Muscle of leg (tissue), 11 donors: ENCODE data around the gene SHLD2. TPM values are rescaled to one million over a fixed set of nuclear protein-coding genes. Genes with fewer than 3 reads are reported as not detected.
"Not testable (repeated sequence)": the region's sequence is repeated elsewhere in the genome, so short reads cannot be mapped to it uniquely, and the experiment has no call there.

Experiments used
- DNase-seq: peaks from one replicate; pipeline ENCODE4 v3.0.0; 2013
- H3K27ac ChIP-seq: one replicate; pipeline ENCODE4 v1.5.1; 2013; ENCODE audit warnings: mild to moderate bottlenecking, low read length, control low read depth
- H3K27me3 ChIP-seq: one replicate; pipeline ENCODE4 v1.6.1; 2013; ENCODE audit warnings: low read length; ENCODE audit not compliant: control insufficient read depth, insufficient read depth
- H3K36me3 ChIP-seq: one replicate; pipeline ENCODE4 v1.6.1; 2013; ENCODE audit warnings: low read length; ENCODE audit not compliant: control insufficient read depth, insufficient read depth
- H3K4me1 ChIP-seq: one replicate; pipeline ENCODE4 v1.6.1; 2013; ENCODE audit warnings: low read length; ENCODE audit not compliant: control insufficient read depth, insufficient read depth
- H3K4me3 ChIP-seq: one replicate; pipeline ENCODE4 v1.5.1; 2013; ENCODE audit warnings: low read length, control low read depth
- H3K9me3 ChIP-seq: replicated peaks from 2 replicates; pipeline ENCODE4 v1.6.1; 2013; ENCODE audit warnings: low read depth, low read length; ENCODE audit not compliant: control insufficient read depth
- WGBS: methylation state at CpG from one replicate; pipeline ENCODE4 v1.1.5; 2013; ENCODE audit warnings: missing lambda C conversion rate; ENCODE audit not compliant: insufficient coverage; 5-methylcytosine and 5-hydroxymethylcytosine counted together
- polyA plus RNA-seq, 8 donors: library from polyadenylated mRNA; unstranded; fragments of 120-200 nt; gene quantifications; one replicate each; pipeline versions ENCODE4 v1.2.1 to v1.2.3, GENCODE V29; 2013; ENCODE audit warnings: inconsistent platforms in 1 of 8, low replicate concordance in 1 of 8; ENCODE audit not compliant: insufficient read length in 8 of 8, insufficient read depth in 1 of 8
- total RNA-seq: library from RNA; stranded (reverse); fragments of 120-200 nt; gene quantifications from one replicate; pipeline ENCODE4 v1.2.4, GENCODE V29; 2013

Gene SHLD2
- total and polyA plus RNA-seq, 9 donors = 17.0 to 30.9 (median 22.1) TPM

- no CpG with 5 or more reads among the region's 5 CpGs for WGBS
- peak overlapping the region; percentile 7 for H3K27ac ChIP-seq
- H3K4me1 ChIP-seq, H3K36me3 ChIP-seq, H3K27me3 ChIP-seq, H3K4me3 ChIP-seq, H3K9me3 ChIP-seq: not testable (repeated sequence)
- DNase-seq = peak; percentile 70
These were observed 11.3 kb upstream of the SHLD2 start for GRCh38 chr10:87083576-87084290.

- H3K36me3 ChIP-seq, H3K4me1 ChIP-seq, H3K4me3 ChIP-seq, H3K27me3 ChIP-seq, H3K9me3 ChIP-seq: not testable (repeated sequence)
- peak; percentile 43 for DNase-seq
- peak overlapping the region; percentile 7 for H3K27ac ChIP-seq
These were observed 10.7 kb upstream of the SHLD2 start for GRCh38 chr10:87084291-87084782.

GRCh38 chr10:87085537-87085936 is 9.5 kb upstream of the SHLD2 start:
- Histone ChIP-seq H3K4me3 (no peak overlapping the region), H3K9me3 (no peaks in the 10 kb centered on the region), H3K4me1 (no peaks in the 10 kb centered on the region), H3K27me3 (no peaks in the 10 kb centered on the region), H3K27ac (no peak overlapping the region), H3K36me3 (peaks cover 4% of the 10 kb centered on the region)
- WGBS = no CpG with 5 or more reads among the region's 1 CpG
- DNase-seq = peak; percentile 11

DNA sequence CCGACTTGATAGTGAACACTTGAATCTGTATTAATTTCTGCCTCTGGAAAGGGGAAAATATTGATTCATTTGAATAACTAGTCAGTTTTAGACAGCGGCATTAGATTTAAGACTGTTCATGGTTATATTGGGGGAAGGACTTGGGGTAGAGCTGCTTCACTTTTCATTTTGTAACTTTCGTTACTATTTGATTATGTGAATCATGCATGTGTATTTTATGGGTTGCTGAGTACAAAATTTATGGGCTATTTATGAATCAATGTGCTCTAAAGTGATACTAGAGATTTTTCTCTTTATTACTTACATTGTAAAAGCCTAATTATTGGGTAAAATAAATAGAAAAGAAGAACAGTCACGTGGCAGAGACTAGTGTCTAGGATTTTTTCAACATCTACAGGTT is 5.3 kb upstream of the SHLD2 start:
- H3K4me1 ChIP-seq = peaks cover 9% of the 10 kb centered on the region

DNA sequence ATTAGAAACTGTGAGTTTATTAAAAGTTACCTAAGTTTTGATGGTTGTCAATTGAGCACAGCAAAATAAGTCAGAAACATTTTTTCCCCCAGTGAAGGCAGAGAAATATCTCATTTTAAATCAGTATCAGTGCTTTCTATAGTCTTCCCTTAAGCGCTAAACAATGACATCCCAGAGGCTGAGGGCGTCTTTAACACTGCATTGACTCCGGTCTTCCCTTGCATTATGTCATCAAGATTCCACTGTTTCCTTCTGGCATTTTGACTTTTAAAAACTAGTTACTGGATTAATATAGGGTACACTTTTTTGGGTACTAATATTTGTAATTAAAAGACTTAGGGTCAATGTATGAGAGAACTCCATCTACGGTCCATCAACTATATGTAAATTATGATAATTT is 4.2 kb upstream of the SHLD2 start:
- no peaks in the 10 kb centered on the region for H3K9me3 ChIP-seq
- no peaks in the 10 kb centered on the region for H3K27me3 ChIP-seq
- H3K4me1 ChIP-seq = peaks cover 9% of the 10 kb centered on the region
- H3K27ac ChIP-seq = no peak overlapping the region
- no CpG with 5 or more reads among the region's 4 CpGs for WGBS
- peaks cover 4% of the 10 kb centered on the region for H3K36me3 ChIP-seq
- no peak overlapping the region for H3K4me3 ChIP-seq
- peak; percentile 26 for DNase-seq

More for the DNA sequence above, 5.3 kb upstream of the SHLD2 start:
- DNase-seq = no peak
- Histone ChIP-seq H3K9me3 (no peaks in the 10 kb centered on the region), H3K27ac (no peak overlapping the region), H3K36me3 (peaks cover 4% of the 10 kb centered on the region), H3K27me3 (no peaks in the 10 kb centered on the region), H3K4me3 (no peak overlapping the region)
- no CpG with 5 or more reads among the region's 4 CpGs for WGBS

- DNase-seq = peak; percentile 76
- peaks cover 16% of the 10 kb centered on the region for H3K4me1 ChIP-seq
- 0% methylated on average over 1 of the region's 7 CpGs for WGBS
- H3K36me3 ChIP-seq = peaks cover 7% of the 10 kb centered on the region
- peak overlapping the region; percentile 70 for H3K4me3 ChIP-seq
- H3K27me3 ChIP-seq = no peaks in the 10 kb centered on the region
- no peaks in the 10 kb centered on the region for H3K9me3 ChIP-seq
- peak overlapping the region; percentile 83 for H3K27ac ChIP-seq
These were observed 2.6 kb upstream of the SHLD2 start for GRCh38 chr10:87092376-87092860.

GRCh38 chr10:87092861-87093631 is 2.0 kb upstream of the SHLD2 start:
- H3K27ac ChIP-seq = peak overlapping the region; percentile 83
- peaks cover 16% of the 10 kb centered on the region for H3K4me1 ChIP-seq
- H3K36me3 ChIP-seq = peaks cover 6% of the 10 kb centered on the region
- peak; percentile 58 for DNase-seq
- no peaks in the 10 kb centered on the region for H3K27me3 ChIP-seq
- peak overlapping the region; percentile 70 for H3K4me3 ChIP-seq
- 6% methylated on average over 4 of the region's 9 CpGs for WGBS
- H3K9me3 ChIP-seq = no peaks in the 10 kb centered on the region

DNA sequence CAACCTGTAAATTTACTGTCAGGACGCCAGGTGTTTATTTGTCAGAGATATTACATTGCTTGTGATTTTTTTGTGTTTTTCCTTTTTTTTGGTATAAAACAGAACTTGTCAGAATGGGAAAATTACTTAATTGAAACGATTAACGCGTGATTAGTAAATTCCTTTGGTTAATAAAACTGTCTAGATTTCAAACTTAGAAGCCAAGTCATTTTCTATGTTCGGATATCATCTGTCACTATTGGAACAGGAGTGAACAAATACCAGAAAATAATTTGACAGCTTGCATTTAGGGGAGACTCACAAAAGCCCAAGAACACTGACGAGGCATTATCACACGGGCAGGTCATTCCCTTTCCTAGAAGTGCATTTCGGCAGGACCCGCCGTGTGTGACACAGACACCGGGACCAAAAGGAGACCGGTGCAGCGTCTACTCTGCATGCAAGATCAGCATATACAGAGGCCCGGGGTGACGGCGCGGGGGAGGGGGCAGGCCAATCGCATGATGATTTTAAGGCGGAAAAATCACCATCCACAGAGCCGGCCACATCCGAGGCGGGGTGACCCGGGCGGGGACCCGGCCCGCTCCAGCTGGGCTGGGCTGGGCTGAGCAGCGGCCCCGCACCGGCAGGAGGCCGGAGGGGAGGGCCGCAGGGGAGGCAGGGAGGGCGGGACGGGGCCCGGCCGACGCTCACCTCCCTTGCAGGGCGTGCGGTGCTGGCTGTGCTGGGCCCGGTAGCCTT is 1.2 kb upstream of the SHLD2 start:
- H3K36me3 ChIP-seq = peaks cover 6% of the 10 kb centered on the region
- peak overlapping the region; percentile 70 for H3K4me3 ChIP-seq
- H3K27ac ChIP-seq = peak overlapping the region; percentile 94
- 0% methylated on average over 29 of the region's 39 CpGs for WGBS
- H3K4me1 ChIP-seq = peaks cover 16% of the 10 kb centered on the region
- no peaks in the 10 kb centered on the region for H3K27me3 ChIP-seq
- H3K9me3 ChIP-seq = no peaks in the 10 kb centered on the region
- peak; percentile 78 for DNase-seq

DNA sequence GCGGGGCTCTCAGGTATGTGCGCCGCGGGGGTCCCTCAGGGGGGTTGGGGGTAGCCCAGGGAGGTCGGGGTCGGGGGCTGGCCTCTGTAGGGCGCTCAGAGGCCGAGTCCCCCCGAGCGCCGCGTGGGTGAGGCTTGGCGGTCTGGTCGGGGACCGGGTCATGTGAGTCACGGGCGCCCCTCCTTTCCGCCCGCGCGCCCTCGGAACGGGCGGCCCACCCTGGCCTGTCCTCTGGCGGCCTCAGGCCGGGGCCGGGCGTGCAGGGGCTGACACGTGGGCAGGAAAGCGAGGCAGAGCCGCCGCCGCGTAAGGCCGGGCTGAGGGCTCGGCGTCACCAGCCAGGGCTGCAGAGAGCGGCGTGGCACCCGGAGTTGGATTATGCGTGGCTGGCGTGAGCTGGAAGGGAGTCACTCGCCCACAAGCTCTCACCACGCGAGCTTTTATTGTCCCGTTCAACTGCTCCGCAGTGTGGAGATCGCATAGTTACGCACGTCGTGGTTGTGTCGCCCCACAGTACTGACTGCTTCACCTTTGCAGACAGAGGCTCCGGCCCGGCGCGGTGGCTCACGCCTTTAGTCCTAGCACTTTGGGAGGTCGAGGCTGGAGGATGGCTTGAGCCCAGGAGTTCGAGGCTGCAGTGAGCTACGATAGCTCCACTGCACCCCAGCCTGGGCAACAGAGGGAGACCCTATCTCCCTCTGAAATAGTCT is 385 bp downstream of the SHLD2 start:
- Histone ChIP-seq H3K27ac (peak overlapping the region; percentile 91), H3K4me3 (peak overlapping the region; percentile 77), H3K9me3 (no peaks in the 10 kb centered on the region), H3K4me1 (peaks cover 16% of the 10 kb centered on the region), H3K27me3 (no peaks in the 10 kb centered on the region), H3K36me3 (peaks cover 6% of the 10 kb centered on the region)
- DNase-seq = peak; percentile 91
- WGBS = under 1% methylated on average over 51 of the region's 60 CpGs
